GM21786 (cell line): ENCODE measurements around the gene SAP30BP.
A peak's percentile ranks its signal among the peaks of the same experiment; 100 is the strongest.
"Not testable (repeated sequence)": the region's sequence is repeated elsewhere in the genome, so short reads cannot be mapped to it uniquely, and the experiment has no call there.

Experiments used
- ATAC-seq: cut with Tn5 transposase; IDR thresholded peaks from one replicate; pipeline ENCODE4 v1.9.1; 2021; ENCODE audit not compliant: unreplicated experiment

SAP30BP gene

DNA sequence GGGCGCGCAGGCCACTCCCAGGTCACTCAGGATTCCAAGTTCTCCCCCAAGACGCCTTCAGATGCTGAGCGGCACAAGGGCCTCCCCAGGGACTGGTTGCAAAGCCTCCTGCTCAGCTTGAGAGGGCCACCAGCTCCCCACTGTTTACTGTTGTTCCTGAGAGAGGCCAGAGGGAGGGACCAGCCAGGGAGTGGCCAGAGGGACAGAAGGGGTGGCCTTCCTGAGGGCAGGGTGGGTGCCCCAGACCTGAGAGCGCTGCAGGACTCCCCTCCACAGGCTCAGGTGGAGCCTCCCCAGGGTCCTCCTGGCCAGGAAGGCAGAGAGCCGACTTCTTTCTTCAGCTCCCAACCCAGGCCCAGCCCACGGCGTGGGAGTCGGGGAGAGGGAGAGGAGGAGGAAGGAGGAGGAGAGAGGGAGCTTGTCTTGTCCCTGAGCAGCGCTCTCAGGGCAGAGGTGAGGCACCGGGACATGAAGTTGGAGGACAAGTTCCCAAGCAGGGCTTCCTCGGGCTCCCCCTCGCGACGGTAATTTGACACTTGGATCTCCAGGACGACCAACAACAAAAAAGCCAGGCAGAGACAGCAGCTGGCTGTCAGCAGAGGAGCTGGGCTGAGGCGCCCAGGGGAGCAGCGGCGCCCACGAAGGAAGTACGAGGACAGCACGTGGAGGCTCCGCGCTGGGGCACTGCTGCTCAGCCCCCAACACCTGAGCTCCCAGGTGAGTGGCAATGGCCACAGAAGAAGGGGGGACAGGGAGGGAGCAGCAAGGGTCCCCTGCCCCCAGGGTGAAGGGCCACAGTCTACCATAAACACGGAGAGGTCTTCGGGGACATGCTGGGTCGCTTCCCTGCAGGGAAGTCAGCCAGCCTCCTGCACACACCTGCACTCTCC, 33.4 kb upstream of the SAP30BP start:
- ATAC-seq, result no peak

- ATAC-seq, result no peak
Observed at GRCh38 chr17:75634376-75634740, 32.8 kb upstream of the SAP30BP start.

GRCh38 chr17:75634754-75635609, 32.2 kb upstream of the SAP30BP start:
- no peak for ATAC-seq

- no peak for ATAC-seq
Observed at GRCh38 chr17:75635610-75636202, 31.4 kb upstream of the SAP30BP start.

DNA sequence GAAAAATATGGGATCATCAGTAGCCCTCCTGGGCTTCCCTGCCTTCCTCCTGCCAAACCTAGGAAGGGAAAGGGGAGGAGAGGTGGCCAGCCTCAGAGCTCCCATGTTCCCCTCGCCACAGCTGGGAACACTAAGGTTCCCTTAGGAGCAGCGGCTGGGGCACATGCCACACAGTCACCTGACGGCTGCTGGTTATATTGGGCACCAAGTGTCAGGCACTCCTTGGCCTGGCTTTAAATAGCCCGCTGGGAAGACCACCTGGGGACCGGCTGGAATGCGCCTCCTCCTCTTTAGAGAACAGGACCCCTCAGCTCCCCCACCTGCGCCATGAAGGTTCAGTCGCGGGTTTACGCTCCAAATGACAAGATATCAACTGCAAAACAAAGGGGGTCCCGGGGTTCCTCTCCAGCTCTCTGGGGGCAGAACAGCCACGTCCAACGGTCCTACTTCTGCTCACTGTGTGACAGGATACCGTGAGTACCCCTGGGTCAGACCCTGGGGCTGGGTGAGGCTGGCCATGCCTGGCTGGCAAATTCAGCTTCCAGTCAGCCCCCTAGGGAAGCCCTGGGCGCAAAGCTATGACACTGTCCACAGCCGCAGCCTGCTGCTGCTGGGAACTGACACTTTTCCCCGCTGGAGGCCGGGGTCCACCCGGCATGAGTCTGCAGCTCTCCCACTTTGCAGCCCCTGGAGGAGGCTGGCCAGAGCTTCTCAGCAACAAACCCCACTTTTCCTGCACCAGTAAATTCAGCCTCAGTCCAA, 30.6 kb upstream of the SAP30BP start:
- no peak for ATAC-seq

- no peak for ATAC-seq
Observed at GRCh38 chr17:75637143-75637538, 30.0 kb upstream of the SAP30BP start.

GRCh38 chr17:75637551-75637950, 29.6 kb upstream of the SAP30BP start:
- ATAC-seq, result no peak

GRCh38 chr17:75638039-75638438, 29.1 kb upstream of the SAP30BP start:
- not testable (repeated sequence) for ATAC-seq

- no peak for ATAC-seq
Observed at GRCh38 chr17:75638893-75639292, 28.2 kb upstream of the SAP30BP start.

- ATAC-seq, result no peak
Observed at GRCh38 chr17:75639327-75639726, 27.8 kb upstream of the SAP30BP start.

DNA sequence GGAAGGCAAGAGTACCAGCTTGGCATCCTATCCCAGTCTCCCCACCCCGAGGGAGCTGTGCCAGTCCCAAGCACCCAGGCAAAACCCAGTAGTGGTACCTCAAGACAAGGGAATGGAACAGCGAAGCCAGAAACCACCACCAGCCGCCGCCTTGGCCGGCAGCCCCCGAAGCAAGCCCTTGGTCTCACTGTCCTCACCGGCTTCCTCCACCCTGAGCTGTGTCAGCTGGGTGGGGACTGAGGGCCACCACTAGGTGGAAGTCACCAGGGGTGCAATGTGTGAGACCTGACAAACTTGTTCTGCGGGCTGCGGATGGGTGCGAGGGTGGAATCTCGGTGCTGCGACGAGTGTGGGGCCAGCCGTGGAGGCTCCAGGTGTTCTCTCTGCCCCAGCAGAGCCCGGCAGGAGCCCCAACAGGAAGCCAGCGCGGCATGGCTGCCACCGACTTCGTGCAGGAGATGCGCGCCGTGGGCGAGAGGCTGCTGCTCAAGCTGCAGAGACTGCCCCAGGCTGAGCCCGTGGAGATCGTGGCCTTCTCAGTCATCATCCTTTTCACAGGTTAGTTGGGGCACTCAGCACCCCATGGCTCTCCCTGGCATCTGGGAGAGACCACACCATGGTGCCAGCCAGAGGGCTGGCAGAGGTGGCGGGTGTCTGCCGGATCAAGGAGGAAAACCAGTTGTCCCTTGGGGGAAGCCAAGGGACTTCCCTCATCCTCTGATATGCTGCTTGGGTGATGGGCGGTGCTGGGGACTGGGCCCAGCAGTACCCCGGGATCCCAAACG, 27.2 kb upstream of the SAP30BP start:
- no peak for ATAC-seq

DNA sequence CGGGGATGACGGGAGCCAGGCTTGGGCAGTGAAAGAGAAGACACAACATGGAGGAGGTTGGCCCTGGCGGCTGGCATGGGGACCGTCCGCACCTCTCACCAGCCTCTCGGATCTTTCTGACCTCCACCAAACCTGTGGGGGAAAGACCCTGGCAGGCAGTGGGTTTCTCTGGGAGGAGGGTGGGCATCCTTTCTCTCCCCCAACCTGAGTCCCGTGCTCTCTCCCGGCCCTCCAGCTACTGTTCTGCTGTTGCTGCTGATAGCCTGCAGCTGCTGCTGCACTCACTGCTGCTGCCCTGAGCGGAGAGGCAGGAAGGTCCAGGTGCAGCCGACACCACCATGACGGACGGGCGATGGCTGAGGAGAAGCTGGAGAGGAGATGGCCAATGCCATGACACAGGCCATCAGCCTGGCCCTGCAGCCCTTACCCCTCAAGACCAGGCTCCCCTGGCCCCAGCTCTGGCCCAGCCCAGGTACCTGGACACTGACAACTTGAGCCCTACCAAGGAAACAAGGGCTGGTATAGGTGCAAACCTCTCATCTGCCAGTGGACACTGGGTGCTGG, 26.5 kb upstream of the SAP30BP start:
- ATAC-seq, result no peak

DNA sequence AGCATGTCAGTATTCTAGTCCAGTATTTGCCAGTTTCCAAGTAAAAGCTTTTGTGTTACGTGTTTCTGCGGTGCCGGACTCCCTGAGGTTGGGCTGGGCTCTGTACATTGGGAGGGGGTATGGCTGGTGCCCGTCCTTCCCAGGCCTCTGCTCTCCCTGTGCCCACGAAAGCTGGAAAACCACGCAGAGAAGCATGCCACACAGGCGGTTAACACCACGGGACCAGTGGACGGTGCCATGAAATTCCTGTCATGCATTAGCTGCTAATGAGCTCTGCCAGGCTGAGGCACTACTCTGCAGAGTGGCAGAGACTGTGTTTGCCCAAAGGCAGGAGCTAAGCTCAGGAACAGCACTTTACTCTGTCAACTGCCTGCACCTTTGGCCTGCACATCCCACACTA, 25.8 kb upstream of the SAP30BP start:
- no peak for ATAC-seq

DNA sequence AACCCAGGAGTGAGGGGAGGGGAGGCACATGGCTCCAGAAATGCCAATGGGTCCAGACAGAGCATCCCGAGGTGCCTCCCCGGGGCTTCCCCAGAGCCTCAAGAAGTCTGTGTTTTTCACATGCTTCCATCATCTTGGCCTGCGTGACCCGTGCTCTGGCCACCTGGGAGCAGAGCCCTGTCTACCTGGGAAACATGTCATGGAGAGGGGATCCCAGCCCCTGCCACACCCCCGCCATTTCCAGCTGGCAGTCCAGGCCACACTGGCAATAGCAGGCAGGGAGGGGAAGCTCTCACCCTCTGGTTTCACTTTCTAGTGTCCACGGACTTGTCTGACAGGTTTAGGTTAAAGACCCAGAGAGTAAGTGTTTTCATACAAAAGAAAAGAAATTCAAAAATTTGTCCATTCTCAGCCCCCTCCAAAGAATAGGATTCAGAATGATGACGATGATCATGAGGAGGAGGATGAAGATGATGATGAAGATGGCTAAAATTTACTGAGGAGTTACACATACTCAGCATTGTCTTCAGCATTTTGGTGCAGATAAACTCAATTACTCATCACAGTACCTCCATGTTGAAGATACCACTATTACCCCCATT, 24.9 kb upstream of the SAP30BP start:
- no peak for ATAC-seq

DNA sequence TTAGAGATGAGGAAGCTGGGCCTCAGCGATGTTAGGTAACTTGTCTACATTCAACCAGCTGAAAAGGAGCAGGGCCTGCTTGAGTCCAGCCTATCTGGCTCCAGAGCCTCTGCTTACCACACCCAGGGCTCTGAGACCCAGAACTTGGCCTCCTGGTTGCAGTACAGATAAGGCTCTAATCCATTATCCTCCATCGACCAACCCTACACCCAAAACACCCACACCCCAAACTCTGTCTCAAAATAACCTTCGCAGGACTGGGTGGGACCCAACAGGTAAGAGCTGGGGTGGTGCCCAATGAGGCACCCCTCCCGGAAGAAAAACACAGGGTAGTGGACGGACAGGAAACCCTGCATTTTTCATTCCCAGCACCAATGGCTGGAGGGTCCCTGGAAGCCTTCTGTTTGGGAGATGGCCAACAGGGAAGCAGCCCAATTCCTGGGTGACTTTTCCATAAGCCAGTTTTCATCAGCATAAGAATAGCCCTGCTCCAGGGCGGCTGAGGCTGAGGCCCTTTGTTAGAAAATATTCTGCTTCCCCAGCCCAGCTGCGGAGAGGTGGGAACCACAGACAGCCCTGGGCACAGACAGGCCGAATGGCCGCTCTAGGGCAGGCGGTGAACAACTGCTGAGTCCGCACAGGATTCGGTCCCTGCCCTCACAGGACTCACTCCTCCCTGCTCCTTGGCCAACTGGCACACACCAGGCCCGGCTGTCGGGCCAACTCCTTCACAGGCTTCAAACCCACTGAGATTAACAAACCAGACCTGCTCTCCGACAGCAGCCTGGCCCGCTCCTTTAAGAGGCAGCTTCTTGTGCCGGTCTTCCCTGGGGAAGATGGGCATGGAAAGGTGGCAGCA, 24.1 kb upstream of the SAP30BP start:
- ATAC-seq, result no peak

DNA sequence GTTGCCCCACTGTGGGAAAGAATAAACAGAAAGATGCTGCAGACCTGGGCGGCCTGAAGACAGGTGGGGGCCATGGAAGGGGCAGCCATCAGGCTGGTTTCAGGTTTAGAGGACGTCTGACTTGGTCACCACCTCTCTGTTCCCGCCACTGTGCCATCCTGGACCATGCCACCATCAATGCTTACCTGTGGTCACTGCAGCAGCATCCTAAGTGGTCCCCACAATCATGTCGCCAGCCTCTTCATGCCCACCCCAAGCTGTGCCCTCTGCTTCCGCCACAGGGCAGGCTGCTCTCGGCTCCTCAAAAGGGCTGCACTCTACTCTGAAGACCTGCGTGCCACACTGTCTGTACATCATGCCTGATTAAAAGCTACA, 23.5 kb upstream of the SAP30BP start:
- ATAC-seq, result no peak

- no peak for ATAC-seq
Observed at GRCh38 chr17:75645501-75645888, 21.6 kb upstream of the SAP30BP start.

DNA sequence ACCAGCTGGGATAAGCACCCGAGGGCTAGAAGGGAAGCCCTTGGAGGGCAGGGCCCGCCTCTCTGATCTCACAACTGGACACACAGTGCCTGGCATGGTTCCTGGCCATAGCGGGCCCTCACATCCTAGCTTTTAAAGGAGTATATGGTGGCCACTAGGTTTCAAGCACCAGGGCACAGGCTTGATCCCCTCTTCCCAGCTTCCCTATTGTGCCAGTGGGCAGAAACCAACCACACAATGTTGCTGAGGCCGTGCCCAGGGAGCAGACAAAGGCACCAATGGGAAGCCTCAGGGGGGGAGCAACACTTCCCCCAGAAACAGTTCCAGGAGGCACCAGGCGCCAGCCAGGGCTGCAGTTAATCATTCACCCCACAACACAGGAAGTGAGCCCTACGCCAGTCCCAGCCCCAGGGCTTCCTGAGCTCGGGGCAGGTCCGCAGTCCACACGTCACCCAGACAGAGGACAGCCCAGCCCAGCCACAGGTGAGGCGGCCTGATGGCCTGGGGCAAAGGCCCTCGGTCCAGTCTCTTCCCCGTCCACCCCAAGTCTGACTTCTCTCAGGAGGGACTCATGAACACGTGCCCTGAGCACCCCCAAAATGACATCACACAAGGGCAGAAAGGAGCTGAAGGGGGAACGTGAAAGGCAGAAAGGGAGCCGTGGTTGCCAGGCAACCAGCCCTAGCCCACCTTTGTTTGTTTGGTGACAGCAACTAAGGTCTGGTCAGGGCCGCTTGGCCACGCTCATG, 21.1 kb upstream of the SAP30BP start:
- peak; percentile 90 for ATAC-seq
